Activated CD4-positive, alpha-beta T cell treated with anti-CD3 and anti-CD28 coated beads, Interleukin-2, amount 50 U/mL, for 24 hours (primary cell): ENCODE measurements around the gene DGUOK.
"Not testable (repeated sequence)": the region's sequence is repeated elsewhere in the genome, so short reads cannot be mapped to it uniquely, and the experiment has no call there.

Experiments used
- DNase-seq, 2 donors: peaks; one replicate each; pipeline ENCODE4 v3.0.0-alpha.2; 2020; ENCODE audit warnings: low read depth in 1 of 2, low spot score in 1 of 2

Gene DGUOK

DNA sequence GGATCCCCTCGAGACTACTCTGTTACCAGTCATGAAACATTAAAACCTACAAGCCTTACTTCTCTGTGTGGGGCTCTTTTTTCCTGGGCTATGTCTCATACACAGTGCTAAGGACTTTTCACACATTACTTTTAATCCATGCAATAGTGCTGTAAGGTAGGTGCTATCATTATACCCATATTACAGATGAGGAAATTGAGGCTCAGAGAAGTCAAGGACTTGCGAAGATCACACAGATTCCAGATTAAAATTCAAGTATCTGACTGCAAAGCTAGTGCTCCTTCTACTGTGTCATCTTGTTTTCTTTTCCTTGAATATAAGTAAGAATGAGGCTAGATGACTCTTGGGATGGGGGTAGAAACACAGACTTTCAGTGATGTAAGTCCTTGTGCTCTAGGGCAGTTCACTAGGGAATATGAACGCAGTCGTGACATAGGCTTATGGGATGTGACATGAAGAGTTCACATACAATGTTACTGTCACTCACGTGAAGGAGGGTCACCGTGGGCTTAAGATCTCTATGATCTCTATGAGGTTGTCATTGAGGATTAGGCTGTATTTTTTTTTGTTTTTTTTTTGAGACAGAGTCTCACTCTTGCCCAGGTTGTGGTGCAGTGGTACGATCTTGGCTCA is 7.0 kb upstream of the DGUOK start:
- no peak for DNase-seq

DNA sequence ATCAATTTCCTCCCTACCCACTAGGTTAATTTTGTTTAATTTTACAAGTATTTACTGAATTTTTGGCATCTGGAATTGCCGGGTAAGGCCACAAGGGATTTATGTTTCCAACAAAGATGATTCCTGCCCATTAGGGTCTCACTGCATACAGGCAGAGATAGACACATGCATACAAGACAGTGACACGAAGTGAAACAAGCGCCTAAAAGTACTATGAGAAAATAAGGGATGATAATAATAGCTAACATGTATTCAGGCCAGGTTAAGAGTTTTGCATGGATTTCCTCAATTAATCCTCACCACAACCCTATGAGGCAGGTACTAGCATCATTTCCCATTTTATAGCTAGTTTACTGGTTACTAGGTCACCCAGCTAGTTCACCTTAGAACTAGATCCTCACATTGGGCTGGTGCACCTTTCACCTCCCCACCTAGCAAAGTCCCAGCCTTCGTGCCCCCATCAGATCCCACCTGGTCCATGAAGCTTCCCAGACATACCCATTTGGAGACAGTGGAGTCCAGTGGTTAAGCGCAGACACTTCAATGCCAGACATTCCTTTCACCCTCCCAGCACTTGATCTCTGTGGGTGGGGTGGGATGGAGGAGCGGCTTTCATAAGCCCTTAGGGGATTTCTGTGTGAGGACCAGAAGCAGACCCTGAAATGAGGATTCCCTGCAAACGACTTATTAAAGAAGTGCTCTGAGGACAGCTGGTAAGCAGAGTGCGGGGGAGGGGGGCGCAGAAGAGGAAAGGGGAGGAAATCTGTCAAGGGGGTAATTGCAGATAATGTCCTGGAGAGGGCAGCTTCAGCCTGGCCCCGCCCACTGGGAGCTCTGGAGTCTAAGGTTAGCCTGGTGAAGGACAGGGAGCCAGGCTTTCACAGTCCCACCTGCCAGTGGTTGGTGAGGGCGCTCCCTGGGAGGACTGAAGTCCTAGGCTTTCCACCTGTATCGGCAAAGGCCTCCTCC is 5.8 kb upstream of the DGUOK start:
- DNase-seq, result no peak

DNA sequence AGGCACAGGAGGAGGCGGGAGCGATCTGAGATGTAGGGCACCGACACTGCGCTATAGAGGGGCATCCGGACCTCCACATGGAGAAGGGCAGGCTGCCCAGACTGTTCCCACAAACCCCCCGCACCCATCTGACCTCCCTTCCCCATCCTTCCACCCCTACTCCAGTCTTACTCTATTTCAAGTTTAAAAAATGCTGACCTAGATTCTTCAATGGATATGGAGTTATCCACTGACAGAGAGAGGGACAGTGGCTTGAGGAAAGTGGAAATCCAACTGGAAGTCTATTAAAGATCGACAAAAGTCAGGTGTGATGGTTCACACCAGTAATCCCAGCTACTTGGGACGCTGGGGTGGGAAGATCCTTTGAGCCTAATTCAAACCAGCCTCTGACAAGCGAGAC is 5.1 kb upstream of the DGUOK start:
- no peak for DNase-seq

DNA sequence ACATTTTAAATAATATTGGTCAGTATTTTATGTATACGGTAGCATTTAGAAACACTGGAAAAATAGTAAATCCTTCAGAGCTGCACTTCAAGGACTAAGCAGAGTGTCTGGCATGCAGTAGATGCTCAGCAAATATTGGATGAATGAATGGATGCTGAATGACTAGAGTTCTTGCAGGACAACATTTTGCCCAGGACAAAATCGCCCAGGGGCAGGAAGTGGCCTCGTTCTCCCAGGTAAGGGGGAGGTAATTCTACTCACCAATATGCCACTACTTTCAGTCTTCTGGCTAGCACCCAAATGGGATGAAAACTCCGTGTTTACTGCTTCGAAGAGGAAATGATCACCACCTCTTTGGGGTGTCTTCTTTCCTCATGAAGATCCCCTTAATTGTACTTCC is 4.0 kb upstream of the DGUOK start:
- no peak for DNase-seq

DNA sequence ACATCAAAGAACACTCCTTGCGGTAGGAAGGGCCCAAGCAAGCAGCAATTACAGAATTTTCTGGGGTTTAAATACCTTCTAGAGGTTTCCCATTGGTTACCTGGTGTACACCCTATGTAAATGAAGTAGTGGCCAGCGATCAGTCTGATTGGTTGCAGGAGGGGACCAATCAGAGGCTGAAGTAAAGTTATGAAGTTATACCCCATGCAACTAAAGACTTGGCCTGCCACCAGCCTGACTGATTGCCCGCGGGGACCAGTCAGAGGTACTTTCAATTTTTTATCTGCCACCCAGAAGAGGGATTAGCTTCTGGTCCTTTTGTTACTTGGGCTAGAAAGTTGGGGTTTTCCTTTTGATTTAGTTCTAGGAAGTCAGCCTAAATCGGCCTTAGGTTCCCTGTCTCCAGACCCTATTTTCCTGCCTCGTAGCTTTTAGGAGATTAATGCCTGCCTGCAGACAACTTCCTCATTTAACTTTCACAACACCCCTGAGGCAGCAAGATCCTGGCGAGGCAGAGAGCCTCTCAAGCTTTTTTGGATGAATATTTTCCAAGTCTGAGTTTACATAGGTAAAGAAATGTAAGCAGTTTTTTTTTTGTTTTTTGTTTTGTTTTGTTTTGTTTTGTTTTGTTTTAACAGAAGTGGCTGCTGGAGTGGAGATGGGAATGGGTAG is 1.5 kb upstream of the DGUOK start:
- DNase-seq, result no peak

DNA sequence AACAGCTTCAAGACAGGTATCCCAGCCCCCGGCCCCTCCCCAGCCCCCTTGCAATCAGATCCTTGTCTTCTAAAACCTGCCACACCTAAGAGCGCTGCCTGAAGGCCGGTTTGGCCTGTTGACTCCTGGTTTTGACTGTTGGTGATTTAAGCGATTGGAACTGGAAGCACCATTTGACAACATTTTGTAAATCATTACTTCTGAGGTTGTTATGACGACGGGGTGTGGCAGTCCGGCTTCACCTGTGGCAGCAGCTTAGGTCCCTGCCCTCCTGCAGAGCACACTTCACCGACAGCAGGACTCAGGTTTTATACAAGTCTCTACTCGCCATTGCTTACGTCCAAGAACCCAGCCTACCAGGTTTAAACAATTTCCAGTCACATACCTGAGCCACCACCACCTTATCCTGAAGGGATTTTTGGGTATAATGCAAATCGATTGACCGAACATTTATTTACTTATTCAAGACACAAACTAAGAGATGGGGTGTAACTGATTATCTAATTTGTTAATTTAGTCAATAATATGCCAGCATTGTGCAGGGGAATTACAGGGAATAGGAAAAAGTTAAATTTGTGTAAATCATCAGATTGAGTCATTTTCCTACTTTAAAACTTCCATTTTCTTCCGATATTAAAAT is 707 bp upstream of the DGUOK start:
- no peak for DNase-seq

DNA sequence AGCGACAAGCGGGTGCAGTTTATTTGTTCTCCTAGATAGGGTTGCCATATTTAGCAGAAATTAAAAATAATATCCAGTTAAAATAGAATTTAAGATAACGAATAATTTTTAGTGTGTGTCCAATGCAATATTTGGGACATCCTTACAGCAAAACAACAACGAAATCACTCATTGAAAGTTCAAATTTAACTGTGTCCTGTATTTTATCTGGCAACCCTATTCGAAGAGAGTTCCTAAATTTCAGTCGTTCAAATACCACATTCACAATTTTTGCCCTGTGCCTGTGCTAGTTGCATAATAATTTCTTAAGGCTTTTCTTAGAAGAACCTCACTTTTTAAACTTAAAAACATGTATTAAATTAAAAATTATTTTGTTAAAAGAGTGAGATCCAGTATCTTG is 664 bp downstream of the DGUOK start:
- DNase-seq, result no peak

DNA sequence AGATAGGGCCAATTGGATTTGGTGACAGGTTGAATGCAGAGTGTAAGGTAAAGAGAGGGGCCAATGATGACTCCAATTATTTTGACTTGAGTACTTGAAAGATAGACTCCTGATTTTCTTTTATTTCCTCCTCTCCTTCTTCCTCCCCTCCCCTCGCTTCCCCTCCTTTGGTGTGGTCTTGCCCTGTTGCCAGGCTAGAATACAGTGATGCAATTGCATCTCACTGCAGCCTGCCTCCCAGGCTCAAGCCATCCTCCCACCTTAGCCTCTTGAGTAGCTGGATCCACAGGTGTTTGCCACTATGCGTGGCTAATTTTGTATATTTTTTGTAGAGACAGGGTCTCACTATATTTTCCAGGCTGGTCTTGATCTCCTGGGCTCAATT is 2.3 kb downstream of the DGUOK start:
- DNase-seq, result no peak

DNA sequence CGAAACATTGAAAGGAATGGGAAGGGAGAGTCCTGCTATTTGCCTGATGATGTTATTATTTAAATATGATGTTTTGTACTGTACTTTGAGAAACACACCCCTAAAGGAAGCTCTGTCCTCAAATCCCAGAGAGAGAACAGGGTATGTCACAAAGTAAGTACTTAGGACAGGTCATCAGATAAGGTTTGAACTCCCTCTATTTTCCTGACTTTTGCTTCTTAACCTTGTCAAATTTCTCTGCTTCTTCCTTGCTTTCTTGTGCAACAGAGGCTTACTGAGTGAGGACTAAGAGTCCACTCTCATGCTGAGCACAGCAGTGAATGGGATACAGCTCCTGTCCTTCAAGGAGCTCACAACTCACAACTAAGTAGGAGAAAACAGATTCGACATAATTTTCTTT is 3.7 kb downstream of the DGUOK start:
- DNase-seq, result no peak

DNA sequence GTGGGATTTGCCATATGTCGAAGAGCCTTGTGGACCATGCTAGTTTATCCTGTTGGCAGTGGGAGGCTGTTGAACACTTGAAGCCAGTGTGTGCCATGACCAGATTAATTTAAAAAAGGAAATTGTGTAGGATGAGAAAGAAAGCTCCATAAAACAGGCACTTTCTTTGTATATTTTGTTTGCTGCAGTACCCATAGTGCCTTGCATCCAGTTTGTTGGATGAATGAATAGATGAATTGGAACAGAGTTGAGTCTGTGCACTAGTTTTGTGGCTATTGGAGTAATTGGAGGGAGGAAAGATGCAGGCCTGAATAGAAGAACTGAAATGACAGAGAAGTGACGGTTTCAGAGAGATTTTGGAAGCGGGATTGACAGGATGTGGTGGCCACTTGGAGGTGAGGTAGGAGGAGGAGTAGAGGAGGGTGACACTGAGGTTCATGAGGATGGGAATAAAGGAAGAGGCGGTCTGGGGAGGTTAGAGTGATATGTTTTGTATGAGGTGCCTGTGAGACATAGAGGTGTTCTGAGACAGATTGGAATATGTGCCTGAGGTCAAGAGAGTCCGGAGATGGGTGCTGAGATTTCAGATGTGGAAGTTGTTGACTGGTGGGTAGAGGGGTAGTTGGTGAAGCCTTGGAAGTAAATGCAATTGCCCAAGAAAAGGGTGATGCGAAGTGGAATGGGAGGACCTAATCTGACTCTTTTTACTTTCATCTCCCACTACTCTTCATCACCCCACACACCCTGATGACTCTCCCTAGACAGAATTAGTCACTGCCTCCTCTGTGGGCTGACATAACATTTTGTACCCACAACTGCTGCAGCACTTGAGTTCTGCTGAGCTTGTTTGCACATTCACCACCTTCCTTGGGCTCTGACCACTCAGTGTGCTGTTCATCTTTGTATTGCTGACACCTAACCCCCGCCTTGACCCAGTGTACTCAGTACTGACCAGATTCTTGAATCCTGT is 5.1 kb downstream of the DGUOK start:
- peak; percentile 16 to 59 for DNase-seq

DNA sequence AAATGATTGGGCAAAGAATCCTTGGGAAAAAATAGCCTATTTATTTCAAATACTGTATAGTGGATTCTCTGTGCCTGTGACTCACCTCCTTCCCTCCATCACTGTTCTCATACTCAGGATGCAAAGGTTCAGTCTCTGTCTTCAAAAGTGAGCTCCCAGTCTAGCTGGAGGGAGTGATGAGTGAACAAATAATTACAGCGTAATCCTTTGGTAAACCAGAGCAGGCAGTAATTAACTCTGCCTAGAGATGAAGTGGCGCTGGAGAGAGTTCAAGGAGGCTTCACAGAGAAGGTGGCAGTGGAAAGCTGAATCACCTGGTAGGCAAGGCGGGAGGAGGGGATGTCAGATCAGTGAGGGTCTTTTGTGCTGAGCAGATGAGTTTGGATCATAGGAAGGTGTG is 6.5 kb downstream of the DGUOK start:
- no peak for DNase-seq

DNA sequence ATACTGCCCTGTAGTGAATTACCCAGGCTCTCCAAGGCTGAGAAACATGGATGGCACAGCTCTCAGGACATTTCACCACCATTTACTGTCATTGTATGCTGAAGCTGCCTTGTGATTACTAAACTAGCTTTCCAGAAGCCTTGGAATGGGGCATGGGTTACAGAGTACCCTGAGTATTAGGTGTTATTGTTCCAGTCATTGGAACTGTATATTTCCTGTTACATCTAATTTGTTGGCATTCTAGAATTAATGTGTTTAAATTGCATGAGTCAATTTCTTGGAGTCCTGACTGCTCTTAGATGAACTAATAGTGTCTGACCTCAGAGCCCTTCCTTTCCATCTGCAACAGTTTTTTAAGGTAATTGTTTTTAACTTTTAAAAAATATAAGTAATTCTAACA is 9.0 kb downstream of the DGUOK start:
- no peak for DNase-seq

DNA sequence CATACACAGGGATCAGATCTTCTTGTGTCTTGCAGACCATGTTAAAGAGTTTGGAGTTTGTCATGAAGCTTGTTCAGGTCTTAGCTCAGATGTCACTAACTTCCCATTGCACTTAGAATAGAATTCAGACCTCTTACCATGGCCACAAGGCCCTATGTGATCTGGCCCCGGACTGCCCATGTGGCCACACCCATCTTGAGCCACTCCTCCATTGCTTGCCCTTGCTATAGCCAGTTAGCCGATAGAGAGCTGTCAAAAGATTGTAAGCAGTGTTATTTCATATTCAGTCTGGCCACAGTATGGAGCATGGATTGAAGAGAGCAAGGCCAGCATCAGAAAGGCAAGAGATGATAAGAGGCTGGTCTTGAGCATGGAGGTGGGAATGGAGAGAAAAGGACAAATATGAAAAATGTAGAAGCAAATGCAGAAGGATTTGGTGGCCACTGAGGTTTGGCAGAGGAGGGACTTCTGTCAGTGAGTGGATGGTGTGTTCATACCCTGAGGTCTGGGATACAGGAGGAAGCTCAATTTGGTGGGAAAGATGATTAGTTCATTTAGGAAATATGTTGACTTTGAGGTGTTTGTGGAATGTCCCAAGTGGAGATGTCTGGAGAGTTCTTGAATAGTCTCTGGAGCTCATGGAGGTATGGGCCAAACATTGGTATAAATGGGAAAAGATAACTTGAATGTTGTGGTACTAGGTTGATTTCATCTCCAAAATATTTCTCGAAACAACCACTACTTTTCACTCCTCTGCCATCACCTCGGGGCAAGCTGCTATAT is 10.6 kb downstream of the DGUOK start:
- DNase-seq, result no peak

DNA sequence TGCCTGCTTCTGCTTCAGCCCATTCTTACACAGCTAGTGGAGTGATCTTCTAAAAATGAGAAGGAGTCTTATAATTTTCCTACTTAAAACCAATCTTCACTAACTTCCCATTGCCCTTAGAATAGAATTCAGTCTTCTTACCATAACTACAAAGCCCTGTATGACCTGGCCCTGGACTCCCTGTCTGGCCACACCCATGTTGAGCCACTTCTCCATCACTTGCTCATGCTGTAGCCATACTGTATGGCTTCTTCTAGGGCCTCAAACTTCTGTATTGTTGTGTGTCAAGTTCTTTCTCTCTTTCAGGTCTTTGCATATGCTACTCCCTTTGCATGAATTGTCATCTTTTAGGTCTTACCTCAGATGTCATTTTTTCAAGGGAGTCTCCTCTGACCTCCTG is 11.2 kb downstream of the DGUOK start:
- DNase-seq, result no peak

DNA sequence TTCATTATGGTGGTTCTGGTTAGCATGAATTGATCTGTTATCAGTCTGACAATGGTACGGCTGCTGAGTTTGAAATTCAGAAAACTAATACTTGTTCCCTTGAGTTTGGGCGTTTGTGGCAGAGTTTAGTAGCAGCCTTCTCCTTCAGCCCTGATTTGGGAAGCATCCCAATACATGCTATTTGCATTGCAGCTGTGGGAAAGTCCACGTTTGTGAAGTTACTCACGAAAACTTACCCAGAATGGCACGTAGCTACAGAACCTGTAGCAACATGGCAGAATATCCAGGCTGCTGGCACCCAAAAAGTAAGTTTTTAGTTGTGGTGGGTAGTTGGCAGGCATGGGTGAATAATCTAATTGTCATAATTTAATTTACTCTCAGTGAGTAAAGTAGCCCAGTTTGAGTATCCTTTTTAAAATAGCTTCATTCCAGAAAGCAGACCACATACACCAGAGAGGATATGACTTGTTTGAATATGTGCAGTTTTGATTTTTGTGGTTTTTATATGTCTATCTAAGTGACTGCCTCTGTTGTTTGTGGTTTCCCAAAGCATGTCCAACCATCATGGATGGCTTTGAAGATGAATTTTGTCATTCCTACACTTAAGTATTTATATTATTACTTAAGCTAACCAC is 12.2 kb downstream of the DGUOK start:
- no peak for DNase-seq

DNA sequence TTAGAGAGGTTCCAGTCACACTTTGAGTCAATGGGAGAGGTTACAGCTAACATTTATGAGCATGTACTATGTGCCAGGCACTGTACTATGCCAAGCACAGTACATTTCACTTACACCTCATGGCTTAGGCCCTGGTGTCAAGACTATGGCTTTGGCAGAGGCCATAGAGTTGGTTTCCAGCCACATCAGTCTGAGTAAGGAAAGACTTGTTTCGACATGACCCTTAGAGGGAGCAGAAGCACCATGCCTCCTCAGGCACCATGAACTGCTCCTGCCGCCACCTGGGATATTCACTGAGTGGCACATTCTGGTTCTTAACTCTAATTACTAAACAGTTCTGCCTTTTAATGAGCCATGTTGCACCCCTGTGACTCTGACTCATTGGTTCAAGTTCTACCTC is 12.7 kb downstream of the DGUOK start:
- no peak for DNase-seq

DNA sequence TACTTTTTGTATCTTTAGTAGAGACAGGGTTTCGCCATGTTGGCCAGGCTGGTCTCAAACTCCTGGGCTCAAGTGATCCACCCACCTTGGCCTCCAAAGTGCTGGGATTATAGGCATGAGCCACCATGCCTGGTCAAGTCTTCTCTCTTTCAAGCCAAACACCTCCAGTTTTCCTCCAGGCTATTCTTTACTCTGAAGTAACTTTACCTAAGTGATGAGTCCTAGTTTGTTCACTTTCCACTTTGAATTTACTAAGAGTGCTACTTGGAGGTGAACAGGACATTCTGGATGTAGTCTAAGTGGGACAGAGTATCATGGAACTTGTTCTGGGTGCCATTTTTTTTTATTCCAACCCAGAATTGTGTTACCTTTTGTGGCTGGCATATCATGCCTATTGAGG is 13.4 kb downstream of the DGUOK start:
- DNase-seq, result not testable (repeated sequence)

DNA sequence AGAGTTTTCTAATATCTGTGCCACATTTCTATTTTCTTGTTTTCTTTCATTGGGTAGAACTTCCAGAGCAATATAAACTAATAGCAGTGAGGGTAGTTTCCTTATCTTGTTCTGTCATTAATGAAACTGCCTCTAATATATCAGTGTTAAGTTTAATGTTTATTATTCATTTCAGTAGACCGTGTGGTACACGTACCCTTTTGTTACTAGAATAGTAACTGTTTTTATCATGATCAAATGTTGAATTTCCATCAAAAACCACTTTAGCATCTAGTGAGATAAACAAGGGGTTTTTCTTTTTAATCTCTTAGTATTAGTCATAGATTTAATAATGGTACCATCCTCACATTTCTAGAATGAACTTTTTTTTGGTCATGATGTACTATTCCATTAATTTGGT is 16.0 kb downstream of the DGUOK start:
- DNase-seq, result no peak

DNA sequence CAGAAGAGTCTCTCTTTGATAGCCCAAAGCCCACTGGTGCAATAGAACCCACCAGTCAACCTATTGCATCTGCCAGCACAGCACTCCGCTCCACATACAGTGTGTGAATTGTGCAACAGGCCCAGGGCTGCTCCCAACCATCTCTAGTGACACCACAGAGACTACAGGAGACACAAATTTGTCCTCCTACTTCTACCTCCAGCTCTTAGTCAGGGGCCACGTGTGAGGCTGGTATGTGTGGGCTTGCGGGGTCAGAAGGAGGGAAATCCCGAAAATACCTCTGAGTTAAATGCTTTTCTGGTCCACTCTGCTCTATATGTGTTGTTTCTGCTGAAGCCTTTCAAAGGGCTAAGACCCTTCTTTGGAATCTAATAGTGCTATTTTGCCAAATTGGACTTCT is 18.0 kb downstream of the DGUOK start:
- DNase-seq, result no peak
